Stomach (tissue), 4 donors: ENCODE results near the gene ATP6V1G2.

Source experiments
- POLR2A ChIP-seq, 4 donors: fragments of 450-650 bp; IDR thresholded peaks; one replicate each; pipeline ENCODE4 v1.6.1; 2016; ENCODE audit warnings: antibody characterized with exemption in 4 of 4, control low read depth in 2 of 4, mild to moderate bottlenecking in 1 of 4, moderate library complexity in 1 of 4
- TF ChIP-seq, protein P1 (sequence below), 7 experiments: fragments of 450-650 bp in 4 of 7; fragments of 200-600 bp in 3 of 7; sonication (generic) in 3 of 7; IDR thresholded peaks; one replicate each; pipeline ENCODE4 v1.5.1; 2016 to 2019; ENCODE audit warnings: antibody characterized with exemption in 7 of 7, control low read depth in 2 of 7, mild to moderate bottlenecking in 1 of 7

DNA sequence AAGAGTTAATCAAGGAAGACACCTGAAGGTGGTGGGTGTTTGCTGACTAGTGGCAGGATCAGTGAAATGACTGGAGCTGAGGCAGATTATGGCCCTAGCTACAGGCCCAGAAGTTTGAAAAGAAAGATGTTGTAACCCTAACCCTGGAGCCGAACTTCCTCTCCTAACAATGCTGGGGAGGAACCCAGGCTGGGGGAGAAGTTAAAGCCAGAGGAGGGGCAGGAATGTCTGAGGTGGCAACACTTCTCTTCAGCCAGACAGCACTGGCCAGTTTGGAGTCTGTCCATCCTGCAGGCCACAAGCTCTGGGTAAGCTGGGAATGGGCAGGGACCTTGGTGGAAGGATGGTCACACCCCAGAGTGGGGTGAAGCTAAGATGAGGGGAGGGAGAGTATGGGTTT is 39.6 kb upstream of the ATP6V1G2 start, which contains the start of gene LST1:
- TF ChIP-seq, protein P1, sequence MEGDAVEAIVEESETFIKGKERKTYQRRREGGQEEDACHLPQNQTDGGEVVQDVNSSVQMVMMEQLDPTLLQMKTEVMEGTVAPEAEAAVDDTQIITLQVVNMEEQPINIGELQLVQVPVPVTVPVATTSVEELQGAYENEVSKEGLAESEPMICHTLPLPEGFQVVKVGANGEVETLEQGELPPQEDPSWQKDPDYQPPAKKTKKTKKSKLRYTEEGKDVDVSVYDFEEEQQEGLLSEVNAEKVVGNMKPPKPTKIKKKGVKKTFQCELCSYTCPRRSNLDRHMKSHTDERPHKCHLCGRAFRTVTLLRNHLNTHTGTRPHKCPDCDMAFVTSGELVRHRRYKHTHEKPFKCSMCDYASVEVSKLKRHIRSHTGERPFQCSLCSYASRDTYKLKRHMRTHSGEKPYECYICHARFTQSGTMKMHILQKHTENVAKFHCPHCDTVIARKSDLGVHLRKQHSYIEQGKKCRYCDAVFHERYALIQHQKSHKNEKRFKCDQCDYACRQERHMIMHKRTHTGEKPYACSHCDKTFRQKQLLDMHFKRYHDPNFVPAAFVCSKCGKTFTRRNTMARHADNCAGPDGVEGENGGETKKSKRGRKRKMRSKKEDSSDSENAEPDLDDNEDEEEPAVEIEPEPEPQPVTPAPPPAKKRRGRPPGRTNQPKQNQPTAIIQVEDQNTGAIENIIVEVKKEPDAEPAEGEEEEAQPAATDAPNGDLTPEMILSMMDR (IDR thresholded peaks at IDR 0.05) = no peak
- TF ChIP-seq POLR2A (IDR thresholded peaks at IDR 0.05) = no peak
